Measurements from ENCODE around the gene HSP90B1. TPM values are rescaled to one million over a fixed set of nuclear protein-coding genes. Genes with fewer than 3 reads are reported as not detected.

The HSP90B1 gene
- total RNA-seq, 1 donor from 2014 or later, result 668 TPM

DNA sequence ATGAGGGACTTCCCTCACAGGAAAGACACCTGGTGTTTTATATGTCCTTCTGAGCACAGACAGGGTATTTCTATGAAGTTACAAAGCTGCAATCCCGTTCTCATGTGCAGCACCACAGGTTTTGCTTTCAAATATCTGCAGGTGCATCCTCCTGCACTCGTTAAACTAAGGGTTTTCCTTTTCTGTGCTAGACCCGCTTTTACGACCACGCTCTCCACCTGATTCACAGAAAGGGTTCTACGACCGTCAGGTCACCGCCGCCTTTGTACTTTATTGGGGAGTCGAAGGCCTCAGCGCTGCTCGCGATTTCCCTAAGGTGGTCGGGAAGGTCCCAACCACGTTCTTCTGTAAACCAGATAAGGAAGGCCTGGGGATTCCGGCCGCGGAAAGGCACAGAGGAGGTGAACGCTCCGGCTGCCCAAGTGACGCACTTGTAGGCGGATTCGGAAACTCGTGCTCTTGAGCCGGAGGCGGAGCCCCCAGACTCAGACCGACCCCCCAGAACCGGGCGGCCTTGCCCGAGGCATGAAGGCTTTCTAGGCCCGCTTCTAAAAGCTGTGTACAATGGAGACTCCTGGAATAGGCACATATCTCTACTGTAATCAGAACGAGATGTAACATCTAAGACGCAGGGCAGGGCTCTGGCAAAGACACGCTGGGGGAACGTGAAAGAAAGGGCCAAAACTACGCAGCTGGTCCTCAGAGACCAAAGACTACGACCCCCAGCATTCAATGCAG is 995 bp upstream of the HSP90B1 start:
- peak; percentile 66 for DNase-seq (ENCODE audit: low read depth, low spot score)

DNA sequence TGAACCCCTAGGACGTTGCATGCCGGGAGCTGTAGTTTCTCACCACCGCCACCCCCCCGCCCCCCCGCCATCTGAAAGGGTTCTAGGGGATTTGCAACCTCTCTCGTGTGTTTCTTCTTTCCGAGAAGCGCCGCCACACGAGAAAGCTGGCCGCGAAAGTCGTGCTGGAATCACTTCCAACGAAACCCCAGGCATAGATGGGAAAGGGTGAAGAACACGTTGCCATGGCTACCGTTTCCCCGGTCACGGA is 501 bp upstream of the HSP90B1 start:
- DNase-seq (ENCODE audit: low read depth, low spot score), result peak; percentile 75

DNA sequence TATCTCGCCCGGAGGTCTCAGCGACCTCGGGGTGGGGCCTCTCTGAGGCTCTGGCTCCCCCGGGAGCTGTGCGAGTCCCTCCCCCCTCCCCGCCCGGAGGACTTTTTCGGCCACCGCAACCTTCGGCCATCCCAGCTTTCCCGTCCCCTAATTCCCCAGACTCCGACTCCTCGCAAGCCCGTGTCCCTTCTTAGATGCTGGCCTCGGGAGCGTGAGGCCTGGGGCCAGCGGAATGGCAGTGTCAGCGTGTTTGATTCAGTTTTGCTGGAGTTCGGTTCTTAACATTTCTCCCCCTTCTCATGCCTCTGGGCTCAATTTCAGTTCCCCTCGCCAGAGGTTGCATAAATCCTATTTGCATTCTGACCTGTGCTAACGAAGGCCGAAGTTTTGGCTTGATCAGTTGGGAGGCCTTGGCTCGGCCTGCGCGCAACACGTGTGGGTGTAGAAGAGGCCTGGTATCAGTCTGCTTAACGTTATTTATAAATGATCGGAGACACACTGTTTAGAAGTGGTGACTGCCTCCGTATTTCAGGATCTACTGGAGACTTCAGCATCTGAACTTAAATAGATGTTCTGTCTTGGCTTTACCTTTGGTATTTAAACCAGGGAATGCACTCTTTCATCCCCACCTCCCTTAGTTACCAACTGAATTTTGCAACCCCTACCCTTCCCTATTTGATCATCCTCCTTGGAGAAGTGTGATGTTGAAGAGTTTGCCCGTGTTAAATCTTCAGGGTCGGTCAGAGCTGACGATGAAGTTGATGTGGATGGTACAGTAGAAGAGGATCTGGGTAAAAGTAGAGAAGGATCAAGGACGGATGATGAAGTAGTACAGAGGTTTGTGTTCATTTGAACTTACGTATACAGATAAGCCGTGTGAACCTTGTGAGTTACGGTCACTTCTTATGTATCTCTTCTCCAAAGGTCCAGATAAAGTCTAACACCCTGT is 851 bp downstream of the HSP90B1 start:
- DNase-seq (ENCODE audit: low read depth, low spot score), result no peak

DNA sequence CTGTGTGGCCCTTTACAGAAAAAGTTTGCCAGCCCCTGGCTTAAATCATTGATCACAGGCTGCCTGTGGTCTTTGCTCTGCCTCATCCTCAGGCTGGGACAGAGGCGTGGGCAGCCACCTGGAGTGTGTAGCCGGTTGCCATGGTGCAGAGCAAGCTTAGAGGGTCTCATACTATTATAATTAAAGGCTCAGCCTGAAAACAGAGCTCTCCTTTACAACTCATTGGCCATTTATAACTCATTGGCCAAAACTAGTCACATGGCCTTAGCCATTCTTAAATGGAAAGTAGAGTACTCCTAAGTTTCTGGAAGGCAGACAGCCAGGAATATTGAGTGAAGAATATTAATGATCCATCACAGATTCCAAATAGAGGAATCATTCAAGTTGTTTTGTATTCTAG is 3.0 kb downstream of the HSP90B1 start:
- no peak for DNase-seq (ENCODE audit: low read depth, low spot score)

DNA sequence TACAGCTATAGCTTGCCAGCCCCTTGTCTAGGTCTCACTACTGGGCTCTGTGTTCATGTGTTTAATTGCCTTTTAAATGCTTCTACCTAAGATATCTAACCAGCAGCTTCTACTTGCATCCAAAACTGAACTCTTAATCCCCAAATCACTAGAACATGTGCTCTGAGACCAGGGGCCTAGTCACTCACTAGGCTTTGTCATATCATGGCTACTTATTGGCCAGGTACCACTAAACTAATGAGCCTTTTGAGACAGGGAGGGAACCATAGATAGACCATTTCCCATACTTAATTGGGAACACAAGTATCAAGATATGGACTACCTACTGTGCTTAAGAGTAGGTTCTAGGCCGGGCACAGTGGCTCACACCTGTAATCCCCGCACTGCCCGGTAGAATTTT is 6.5 kb downstream of the HSP90B1 start:
- DNase-seq (ENCODE audit: low read depth, low spot score), result no peak

DNA sequence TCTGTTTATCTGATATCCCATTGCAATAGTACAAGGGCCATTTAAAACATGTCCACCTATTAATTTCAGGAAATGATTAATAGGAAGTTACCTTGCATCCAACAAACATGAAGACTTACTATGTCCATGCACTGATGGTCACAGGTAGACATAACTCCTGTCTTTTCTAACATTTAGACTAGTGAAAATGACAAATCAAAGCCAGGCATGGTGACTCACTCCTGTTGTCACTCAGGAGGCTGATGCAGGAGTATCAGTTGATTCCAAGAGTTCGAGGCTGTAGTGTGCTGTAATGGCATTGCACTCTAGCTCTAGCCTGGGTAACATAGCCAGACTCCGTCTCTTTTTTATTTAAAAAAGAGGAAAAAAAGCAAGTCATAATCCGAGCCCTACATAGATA is 14.8 kb downstream of the HSP90B1 start:
- DNase-seq (ENCODE audit: low read depth, low spot score), result no peak

DNA sequence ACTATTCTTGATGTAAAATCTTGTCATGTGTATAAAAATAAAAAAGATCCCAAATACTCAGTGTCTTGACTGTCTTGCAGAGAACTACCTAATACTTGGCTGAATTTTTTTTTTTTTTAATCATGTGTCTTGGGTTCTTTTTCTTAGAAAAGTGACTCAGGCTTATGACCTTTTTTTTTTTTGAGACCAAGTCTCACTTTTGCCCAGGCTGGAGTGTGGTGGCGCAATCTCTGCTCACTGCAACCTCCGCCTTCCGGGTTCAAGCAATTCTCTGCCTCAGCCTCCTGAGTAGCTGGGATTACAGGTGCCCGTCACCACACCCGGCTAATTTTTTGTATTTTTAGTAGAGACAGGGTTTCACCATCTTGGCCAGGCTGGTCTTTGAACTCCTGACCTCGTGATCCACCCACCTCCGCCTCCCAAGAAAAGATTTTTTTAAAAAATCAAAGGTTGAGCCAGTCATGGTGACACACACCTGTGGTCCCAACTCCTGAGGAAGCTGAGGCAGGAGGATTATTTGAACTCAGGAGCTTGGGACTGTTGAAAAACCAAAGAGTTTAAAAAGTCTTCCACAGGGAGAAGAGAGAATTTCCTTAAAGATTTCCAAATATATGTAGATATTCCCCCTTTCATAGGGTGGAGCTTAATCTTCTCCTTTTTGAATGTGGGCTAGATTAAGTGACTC is 17.8 kb downstream of the HSP90B1 start:
- DNase-seq (ENCODE audit: low read depth, low spot score), result no peak

DNA sequence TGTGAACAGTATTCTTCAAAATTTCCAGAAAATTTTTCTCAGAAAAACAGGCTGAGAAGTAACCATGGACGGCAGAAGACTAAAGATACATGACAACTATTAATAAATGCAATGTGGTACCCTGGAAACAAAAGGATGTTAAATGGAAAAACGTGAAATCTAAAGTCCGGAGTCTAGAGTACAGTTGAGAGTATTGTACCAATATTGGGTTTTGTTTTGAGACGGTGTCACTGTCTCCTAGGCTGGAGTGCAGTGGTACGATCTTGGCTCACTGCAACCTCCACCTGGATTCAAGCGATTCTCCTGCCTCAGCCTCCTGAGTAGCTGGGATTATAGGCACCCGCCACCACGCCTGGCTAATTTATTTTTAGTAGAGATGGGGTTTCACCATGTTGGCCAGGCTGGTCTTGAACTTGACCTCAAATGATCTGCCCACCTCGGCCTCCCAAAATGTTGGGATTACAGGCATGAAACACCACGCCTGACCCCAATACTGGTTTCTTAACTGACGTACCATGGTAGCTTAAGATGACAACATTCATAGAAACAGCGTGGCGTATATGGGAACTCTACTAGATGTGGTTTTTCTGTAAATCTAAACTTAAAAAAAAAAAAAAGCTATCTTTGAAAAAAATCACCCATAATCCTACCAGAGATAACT is 18.7 kb downstream of the HSP90B1 start:
- no peak for DNase-seq (ENCODE audit: low read depth, low spot score)

DNA sequence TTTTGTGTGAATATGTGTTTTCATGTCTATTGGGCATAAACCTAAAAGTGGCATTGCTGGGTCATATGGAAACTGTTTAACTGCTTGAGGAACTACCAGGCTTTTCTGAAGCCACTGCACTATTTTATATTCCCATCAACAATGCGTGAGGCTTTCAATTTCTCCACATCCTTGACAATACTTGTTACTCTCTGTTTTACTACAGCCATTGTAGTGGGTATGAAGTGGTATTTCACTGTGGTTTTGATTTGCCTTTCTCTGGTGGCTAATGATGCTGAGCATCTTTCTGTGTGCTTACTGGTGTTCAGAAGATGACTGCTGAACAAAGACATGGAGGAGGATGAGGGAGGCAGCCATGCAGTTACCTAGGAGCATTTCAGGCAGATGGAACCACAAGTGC is 22.3 kb downstream of the HSP90B1 start:
- DNase-seq (ENCODE audit: low read depth, low spot score), result no peak

DNA sequence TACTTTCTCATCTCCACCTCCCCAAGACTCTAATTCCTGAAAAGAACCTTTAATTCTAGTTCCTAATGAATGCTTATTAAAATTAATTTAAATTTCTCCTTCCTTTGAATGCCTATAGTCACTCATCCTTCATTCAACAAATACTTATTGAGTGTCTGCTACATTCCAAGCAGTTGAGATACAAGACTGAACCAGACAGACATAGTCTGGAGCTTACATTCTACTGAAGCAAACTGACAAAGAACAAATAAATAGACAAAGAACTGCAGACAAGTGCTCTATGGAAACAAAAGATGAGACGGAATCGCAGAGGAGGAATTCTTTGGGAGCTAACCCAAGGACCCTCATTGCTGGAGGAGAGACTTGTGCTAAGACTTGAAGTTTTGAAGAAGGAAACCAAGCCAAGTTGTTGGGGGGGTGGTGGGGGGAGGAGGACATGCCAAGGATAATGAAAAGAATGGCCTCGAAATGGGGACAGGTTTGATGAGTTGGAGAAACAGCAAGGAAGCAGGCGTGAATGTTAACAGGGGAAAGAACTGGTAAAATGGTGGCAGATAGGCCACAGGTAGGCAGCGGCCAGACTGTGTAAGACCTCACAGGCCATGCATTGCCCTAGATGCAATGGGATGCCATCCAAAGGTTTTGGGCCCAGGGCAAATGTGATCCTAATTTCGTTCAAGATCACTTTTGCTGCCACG is 25.8 kb downstream of the HSP90B1 start:
- DNase-seq (ENCODE audit: low read depth, low spot score), result no peak

DNA sequence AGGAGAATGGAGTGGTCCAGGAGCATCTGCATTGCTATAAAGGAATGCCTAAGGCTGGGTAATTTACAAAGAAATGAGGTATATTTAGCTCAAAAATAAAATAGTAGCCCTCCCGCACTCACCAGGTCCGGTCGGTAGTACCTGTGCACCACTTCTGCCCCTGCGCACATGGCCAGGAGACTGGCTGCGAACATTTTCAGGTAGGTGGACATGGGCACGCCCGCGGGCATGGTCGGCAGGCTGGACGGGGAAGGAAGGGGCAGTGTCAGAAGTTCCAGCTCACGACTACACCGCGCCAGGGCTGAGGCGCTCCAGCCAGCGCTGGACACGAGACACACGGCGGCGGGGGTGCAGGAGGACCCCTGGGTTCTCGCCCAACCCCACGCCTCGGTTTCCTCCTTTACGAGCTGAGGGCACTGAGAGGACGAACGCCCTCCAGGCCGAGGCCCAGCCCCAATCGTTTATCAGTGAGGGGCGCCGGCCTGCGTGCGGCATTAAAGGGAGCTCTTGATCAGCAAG is 26.4 kb downstream of the HSP90B1 start:
- no peak for DNase-seq (ENCODE audit: low read depth, low spot score)

DNA sequence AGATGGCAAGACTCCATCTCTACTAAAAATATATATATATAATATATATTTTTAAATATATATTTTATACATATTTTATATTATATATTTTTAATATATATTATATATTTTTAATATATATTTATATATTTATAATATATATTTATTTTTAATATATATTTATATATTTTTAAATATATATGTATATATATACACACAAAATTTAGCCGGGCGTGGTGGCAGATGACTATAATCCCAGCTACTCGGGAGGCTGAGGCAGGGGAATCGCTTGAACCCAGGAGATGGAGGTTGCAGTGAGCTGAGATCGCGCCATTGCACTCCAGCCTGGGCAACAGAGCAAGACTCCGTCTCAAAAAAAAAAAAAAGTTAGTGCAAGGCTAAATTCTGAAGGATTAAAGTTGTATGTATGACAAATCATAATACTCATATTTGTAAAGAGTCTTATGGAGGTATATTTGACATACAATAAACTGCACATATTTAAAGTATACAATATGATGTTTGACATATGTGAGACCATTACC is 27.7 kb downstream of the HSP90B1 start:
- DNase-seq (ENCODE audit: low read depth, low spot score), result no peak

DNA sequence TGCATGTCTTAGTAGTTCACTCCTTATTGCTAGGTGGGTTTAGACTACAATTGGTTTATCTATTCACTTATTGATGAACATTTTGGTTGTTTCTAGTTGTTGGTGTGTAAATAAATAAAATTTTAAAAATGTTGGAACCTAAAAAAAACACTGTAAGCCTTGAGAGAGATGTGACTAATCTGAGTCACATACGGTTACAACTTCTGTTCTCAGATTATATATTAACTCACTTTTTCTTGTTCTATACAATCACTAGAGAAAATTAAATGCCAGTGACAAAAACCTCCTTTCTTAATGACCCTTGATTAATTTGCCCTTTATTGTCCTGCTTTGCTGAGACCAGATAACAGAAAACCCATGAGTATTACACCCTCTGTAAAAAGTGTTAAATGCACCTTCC is 28.4 kb downstream of the HSP90B1 start:
- DNase-seq (ENCODE audit: low read depth, low spot score), result no peak

DNA sequence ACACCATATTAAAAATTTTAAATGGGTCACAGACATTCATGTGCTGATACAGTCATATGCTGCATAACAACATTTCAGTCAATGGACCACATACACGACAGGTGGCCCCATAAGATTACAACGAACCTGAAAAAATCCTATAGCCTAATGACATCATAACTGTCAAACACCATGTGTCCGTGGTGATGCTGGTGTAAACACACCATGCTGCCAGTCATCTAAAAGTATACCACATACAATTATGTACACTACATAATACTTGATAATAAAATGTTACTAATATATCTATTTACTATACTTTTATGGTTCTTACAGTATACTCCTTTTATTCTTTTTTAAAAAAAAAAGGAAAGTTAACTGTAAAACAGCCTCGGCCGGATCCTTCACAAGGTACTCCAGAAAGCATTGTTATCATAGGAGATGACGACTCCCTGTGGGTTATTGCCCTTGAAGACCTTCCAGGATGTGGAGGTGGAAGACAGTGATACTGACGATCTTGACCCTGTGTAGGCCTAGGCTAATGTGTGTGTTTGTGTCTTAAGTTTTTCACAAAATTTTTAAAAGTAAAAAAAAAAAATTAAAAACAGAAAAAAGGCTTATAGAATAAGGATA is 30.5 kb downstream of the HSP90B1 start:
- DNase-seq (ENCODE audit: low read depth, low spot score), result no peak

DNA sequence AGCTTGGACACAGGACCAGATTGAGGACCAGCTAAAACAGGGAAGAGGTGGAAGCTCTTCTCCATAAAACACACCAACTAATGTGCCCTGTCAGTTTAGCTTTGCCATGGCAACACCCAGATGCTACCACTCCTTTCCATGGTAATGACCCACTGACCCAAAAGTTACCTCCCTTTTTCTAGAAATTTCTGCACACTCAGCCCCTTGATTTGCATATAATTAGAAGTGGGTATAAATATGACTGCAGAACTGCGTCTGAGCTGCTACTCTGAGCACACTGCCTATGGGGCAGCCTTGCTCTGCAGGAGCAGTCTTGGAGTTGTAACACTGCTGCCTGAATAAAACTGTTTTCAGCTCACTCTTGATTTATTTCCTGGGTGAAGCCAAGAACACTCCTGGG is 32.3 kb downstream of the HSP90B1 start:
- no peak for DNase-seq (ENCODE audit: low read depth, low spot score)

DNA sequence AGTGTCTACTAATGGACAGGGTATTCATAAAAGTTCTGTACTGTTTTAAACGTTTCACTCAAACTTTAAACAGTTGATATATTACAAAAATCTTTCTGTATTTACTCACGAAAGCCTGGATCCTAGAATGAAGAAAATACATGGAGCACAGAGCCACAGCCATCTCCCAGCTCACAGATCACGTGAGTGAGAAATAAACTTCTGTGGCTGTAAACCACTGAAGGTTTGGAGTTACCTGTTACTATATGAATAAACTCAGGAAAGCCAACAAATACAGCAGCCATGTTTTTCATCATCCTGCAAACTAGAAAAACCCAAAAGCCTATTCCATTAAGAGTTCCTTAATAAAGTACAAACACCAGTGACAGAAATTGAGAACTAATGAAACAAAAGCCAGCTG is 34.6 kb downstream of the HSP90B1 start:
- DNase-seq (ENCODE audit: low read depth, low spot score), result no peak

DNA sequence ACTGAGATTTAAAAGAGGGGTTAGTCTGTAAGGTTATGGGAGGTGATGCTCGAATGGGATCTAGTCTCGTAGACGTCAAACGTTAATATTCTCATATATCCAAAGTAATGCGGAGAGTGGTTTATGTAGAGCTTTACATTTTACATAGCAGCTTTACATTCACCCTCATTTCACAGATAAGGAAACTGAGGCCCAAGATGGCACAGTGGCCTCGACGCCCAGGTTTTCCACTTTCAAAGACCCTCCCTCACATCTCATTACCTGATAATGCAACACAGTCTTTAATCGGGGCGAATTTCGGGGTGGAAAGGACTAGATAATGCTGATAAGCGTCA is 35.0 kb downstream of the HSP90B1 start:
- no peak for DNase-seq (ENCODE audit: low read depth, low spot score)

DNA sequence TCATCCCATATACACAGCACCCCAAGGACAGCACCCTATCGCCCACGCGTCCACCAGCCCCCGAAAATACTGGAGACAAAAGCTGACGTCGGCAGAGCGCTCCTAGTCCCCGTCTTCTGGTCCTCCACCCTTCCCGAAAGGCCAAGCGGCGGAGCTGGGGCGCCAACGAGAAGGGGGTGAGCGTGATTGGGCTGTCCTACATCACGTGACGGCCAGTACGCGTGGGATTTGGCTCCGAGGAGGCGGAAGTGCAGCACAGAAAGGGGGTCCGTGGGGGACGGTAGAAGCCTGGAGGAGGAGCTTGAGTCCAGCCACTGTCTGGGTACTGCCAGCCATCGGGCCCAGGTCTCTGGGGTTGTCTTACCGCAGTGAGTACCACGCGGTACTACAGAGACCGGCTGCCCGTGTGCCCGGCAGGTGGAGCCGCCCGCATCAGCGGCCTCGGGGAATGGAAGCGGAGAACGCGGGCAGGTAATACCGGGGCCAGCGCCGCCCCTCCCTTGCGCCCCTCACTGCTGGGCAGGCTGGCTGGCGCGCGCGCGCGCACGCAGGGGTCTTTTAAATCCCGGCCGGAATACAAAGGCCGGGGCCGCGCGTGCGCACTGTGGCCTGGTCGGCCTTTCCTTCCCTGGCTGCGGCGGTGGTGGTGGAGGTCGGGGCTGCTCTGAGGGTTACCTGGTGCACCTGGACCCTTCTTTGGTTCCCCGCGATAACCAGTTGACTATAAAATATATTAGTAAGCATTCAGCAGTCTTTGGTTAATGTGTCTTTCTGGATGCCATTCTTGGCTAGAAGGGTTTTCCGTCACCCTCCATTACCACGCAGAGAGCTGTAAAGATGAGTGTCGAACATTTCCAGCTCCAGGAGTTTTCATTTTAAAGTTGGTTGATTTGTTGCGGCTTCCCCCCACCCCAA is 35.6 kb downstream of the HSP90B1 start, which contains the start of gene TDG:
TDG (plus strand) TSS at position 283 of the 915 bp plus-strand sequence; CDS start at position 449, 166 bp downstream.
- DNase-seq (ENCODE audit: low read depth, low spot score), result peak; percentile 97

DNA sequence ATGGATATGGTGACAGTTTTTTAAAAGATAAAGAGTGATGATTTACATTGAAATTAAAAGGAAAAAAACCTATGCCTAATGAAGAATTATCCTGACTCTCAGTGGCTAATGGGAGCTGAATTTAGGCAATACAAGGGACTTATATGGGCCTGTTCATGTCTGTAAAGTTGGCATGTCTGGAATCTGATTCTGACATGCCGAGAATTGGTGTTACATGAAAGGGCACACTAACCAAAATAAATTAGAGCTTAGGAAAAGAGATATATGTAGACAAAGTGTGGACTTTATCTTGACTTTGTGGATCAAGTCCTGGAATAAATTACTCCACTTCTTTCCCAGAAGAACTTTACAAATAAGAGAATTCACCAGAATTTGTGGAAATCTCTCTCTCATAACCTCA is 36.5 kb downstream of the HSP90B1 start:
- DNase-seq (ENCODE audit: low read depth, low spot score), result no peak
